IPS DF 6.9 (cell line): ENCODE measurements around the gene PPP1R14D.

Experiments used
- DNase-seq: peaks from one replicate; pipeline ENCODE4 v3.0.0-alpha.2; 2013; ENCODE audit warnings: low read depth, low spot score
- H3K27ac ChIP-seq: one replicate; pipeline ENCODE4 v1.5.1; 2013; ENCODE audit warnings: low read length, control low read depth
- H3K27me3 ChIP-seq: 2 replicates; pipeline ENCODE4 v1.6.1; 2013; ENCODE audit warnings: mild to moderate bottlenecking, low read length; ENCODE audit not compliant: control insufficient read depth, insufficient read depth
- H3K36me3 ChIP-seq: 2 replicates; pipeline ENCODE4 v1.6.1; 2013; ENCODE audit warnings: low read length; ENCODE audit not compliant: control insufficient read depth, insufficient read depth
- H3K4me1 ChIP-seq: 2 replicates; pipeline ENCODE4 v1.6.1; 2013; ENCODE audit warnings: low read length; ENCODE audit not compliant: control insufficient read depth, insufficient read depth
- H3K4me3 ChIP-seq: 2 replicates; pipeline ENCODE4 v1.5.1; 2013; ENCODE audit warnings: mild to moderate bottlenecking, low read length
- H3K9me3 ChIP-seq: 2 replicates; pipeline ENCODE4 v1.6.1; 2013; ENCODE audit warnings: low read length, inconsistent platforms; ENCODE audit not compliant: control insufficient read depth, insufficient read depth
- WGBS: extraction: QIAGEN DNeasy Blood & Tissue Kit; methylation state at CpG from one replicate; pipeline ENCODE4 v1.1.7; 2013; ENCODE audit warnings: mixed read lengths, missing lambda C conversion rate; ENCODE audit not compliant: insufficient read length, insufficient coverage; 5-methylcytosine and 5-hydroxymethylcytosine counted together

The PPP1R14D gene

GRCh38 chr15:40850576-40851112 is 22.1 kb upstream of the PPP1R14D start:
- Histone ChIP-seq H3K4me3 (no peak overlapping the region), H3K4me1 (peaks cover 13% of the 10 kb centered on the region), H3K27me3 (no peaks in the 10 kb centered on the region), H3K27ac (no peak overlapping the region), H3K36me3 (peaks cover 28% of the 10 kb centered on the region), H3K9me3 (no peaks in the 10 kb centered on the region)
- no CpG with 5 or more reads among the region's 8 CpGs for WGBS
- DNase-seq: no peak

GRCh38 chr15:40847223-40847961 is 18.9 kb upstream of the PPP1R14D start:
- H3K9me3 ChIP-seq: no peaks in the 10 kb centered on the region
- H3K4me1 ChIP-seq: peaks cover 14% of the 10 kb centered on the region
- peaks cover 7% of the 10 kb centered on the region for H3K36me3 ChIP-seq
- no peak for DNase-seq
- no peaks in the 10 kb centered on the region for H3K27me3 ChIP-seq
- H3K27ac ChIP-seq: no peak overlapping the region
- no peak overlapping the region for H3K4me3 ChIP-seq
- no CpG with 5 or more reads among the region's 7 CpGs for WGBS

GRCh38 chr15:40846841-40847222 is 18.3 kb upstream of the PPP1R14D start:
- Histone ChIP-seq H3K27me3 (no peaks in the 10 kb centered on the region), H3K36me3 (peaks cover 7% of the 10 kb centered on the region), H3K4me3 (no peak overlapping the region), H3K9me3 (no peaks in the 10 kb centered on the region), H3K27ac (no peak overlapping the region), H3K4me1 (peaks cover 14% of the 10 kb centered on the region)
- DNase-seq: no peak

- Histone ChIP-seq H3K4me3 (no peak overlapping the region), H3K27me3 (no peaks in the 10 kb centered on the region), H3K27ac (no peak overlapping the region), H3K36me3 (peaks cover 5% of the 10 kb centered on the region), H3K4me1 (peaks cover 14% of the 10 kb centered on the region), H3K9me3 (no peaks in the 10 kb centered on the region)
- no CpG with 5 or more reads among the region's 8 CpGs for WGBS
- DNase-seq: no peak
These were observed 17.2 kb upstream of the PPP1R14D start for GRCh38 chr15:40845511-40846284.

GRCh38 chr15:40845036-40845435 is 16.5 kb upstream of the PPP1R14D start:
- no CpG with 5 or more reads among the region's 12 CpGs for WGBS
- Histone ChIP-seq H3K27ac (no peak overlapping the region), H3K27me3 (no peaks in the 10 kb centered on the region), H3K9me3 (no peaks in the 10 kb centered on the region), H3K36me3 (no peaks in the 10 kb centered on the region), H3K4me1 (peaks cover 14% of the 10 kb centered on the region), H3K4me3 (peak overlapping the region; percentile 67)
- no peak for DNase-seq

- Histone ChIP-seq H3K27ac (no peak overlapping the region), H3K9me3 (no peaks in the 10 kb centered on the region), H3K36me3 (no peaks in the 10 kb centered on the region), H3K4me1 (peaks cover 14% of the 10 kb centered on the region), H3K4me3 (peak overlapping the region; percentile 67), H3K27me3 (no peaks in the 10 kb centered on the region)
- no CpG with 5 or more reads among the region's 28 CpGs for WGBS
- DNase-seq: no peak
These were observed 16.2 kb upstream of the PPP1R14D start for GRCh38 chr15:40844696-40845030.

- Histone ChIP-seq H3K4me3 (peak within 1 kb of the TSS; percentile 67), H3K27me3 (no peaks in the 10 kb centered on the region), H3K9me3 (no peaks in the 10 kb centered on the region), H3K36me3 (no peaks in the 10 kb centered on the region), H3K27ac (no peak within 1 kb of the TSS), H3K4me1 (peaks cover 14% of the 10 kb centered on the region)
- WGBS: no CpG with 5 or more reads among the region's 89 CpGs
- DNase-seq: no peak
These were observed 15.6 kb upstream of the PPP1R14D start, which contains the start of gene SPINT1 for GRCh38 chr15:40843885-40844695. TSS of gene SPINT1 (plus strand) at chr15:40844048. CDS start at chr15:40844555, 507 bp downstream.

- no CpG with 5 or more reads among the region's 34 CpGs for WGBS
- no peak overlapping the region for H3K27ac ChIP-seq
These were observed 14.9 kb upstream of the PPP1R14D start for GRCh38 chr15:40843261-40843884.

GRCh38 chr15:40841741-40842140 is 13.2 kb upstream of the PPP1R14D start:
- Histone ChIP-seq H3K27ac (no peak overlapping the region), H3K9me3 (no peaks in the 10 kb centered on the region), H3K27me3 (no peaks in the 10 kb centered on the region), H3K4me3 (no peak overlapping the region), H3K4me1 (peaks cover 4% of the 10 kb centered on the region; the same call in 1 of the 2 replicates), H3K36me3 (no peaks in the 10 kb centered on the region)
- no peak for DNase-seq
- no CpG with 5 or more reads among the region's 2 CpGs for WGBS

More at GRCh38 chr15:40843261-40843884, 14.9 kb upstream of the PPP1R14D start:
- Histone ChIP-seq H3K4me1 (peaks cover 14% of the 10 kb centered on the region), H3K4me3 (peak overlapping the region; percentile 67), H3K27me3 (no peaks in the 10 kb centered on the region), H3K36me3 (no peaks in the 10 kb centered on the region), H3K9me3 (no peaks in the 10 kb centered on the region)
- no peak for DNase-seq

GRCh38 chr15:40838756-40839155 is 10.2 kb upstream of the PPP1R14D start:
- Histone ChIP-seq H3K27ac (no peak overlapping the region), H3K9me3 (no peaks in the 10 kb centered on the region), H3K36me3 (no peaks in the 10 kb centered on the region), H3K4me1 (no peaks in the 10 kb centered on the region), H3K4me3 (no peak overlapping the region), H3K27me3 (no peaks in the 10 kb centered on the region)
- WGBS: no CpG with 5 or more reads among the region's 5 CpGs
- no peak for DNase-seq
